HepG2 (cell line): ENCODE measurements around the gene ARMC2. TPM values are rescaled to one million over a fixed set of nuclear protein-coding genes. Genes with fewer than 3 reads are reported as not detected.

Source experiments
- ATAC-seq: fragments of 200-7000 bp; cut with Tn5 transposase; 3 replicates; pipeline ENCODE4 v1.9.1; 2020; ENCODE audit warnings: mild to moderate bottlenecking, moderate library complexity
- BruUV-seq: library from RNA; stranded (reverse); fragments of 400-500 nt; replicated peaks from 2 replicates; lab custom pipeline; 2021; lab: Mats Ljungman, UMichigan
- CTCF ChIA-PET: fragments of 300-600 bp; formaldehyde crosslinking; extraction: SDS; loops from one replicate; lab custom pipeline; 2021; ENCODE audit warnings: low total read pairs, inconsistent platforms, low intra/inter-chr PET ratio; lab: Yijun Ruan, JAX
- POLR2A ChIA-PET: fragments of 350-600 bp; sonication (Branson Sonifier 250); formaldehyde crosslinking; loops from one replicate; lab custom pipeline; 2020; ENCODE audit warnings: antibody characterized with exemption, inconsistent platforms; lab: Yijun Ruan, JAX
- DNase-seq: peaks from one replicate; pipeline ENCODE4 v3.0.0-alpha.2; 2015; ENCODE audit warnings: low spot score
- FAIRE-seq: peaks from 3 replicates; lab custom pipeline; 2011; peaks lifted over from hg19 to GRCh38; lab: Jason Lieb, UNC
- H2AFZ ChIP-seq: one replicate; pipeline ENCODE4 v1.6.1; 2011; ENCODE audit warnings: low read length, inconsistent platforms
- H3K27ac ChIP-seq: fragments of 300-600 bp; 3 replicates; pipeline ENCODE4 v1.8.0; 2011; ENCODE audit warnings: mixed run types, mild to moderate bottlenecking, mixed read lengths, low read length, inconsistent platforms; ENCODE audit not compliant: insufficient read depth; ENCODE audit errors: extremely low read length
- H3K27me3 ChIP-seq, 2 experiments: fragments of 200-600 bp in 1 of 2; 2 replicates in 1 of 2; 3 replicates in 1 of 2; pipeline versions ENCODE4 v1.6.0 to v1.8.0; 2011; ENCODE audit warnings: low read length in 2 of 2, mild to moderate bottlenecking in 2 of 2, moderate library complexity in 2 of 2, inconsistent platforms in 1 of 2; ENCODE audit not compliant: insufficient read depth in 2 of 2, control insufficient read depth in 1 of 2
- H3K36me3 ChIP-seq, 2 experiments: fragments of 200-600 bp in 1 of 2; replicated peaks in 1 of 2; 2 replicates in 1 of 2; 3 replicates in 1 of 2; pipeline versions ENCODE4 v1.5.1 to v1.8.0; 2011; ENCODE audit warnings: low read length in 2 of 2, inconsistent platforms in 1 of 2; ENCODE audit not compliant: insufficient read depth in 2 of 2, control insufficient read depth in 1 of 2
- H3K4me1 ChIP-seq: 2 replicates; pipeline ENCODE4 v1.5.1; 2012; ENCODE audit warnings: low read length, inconsistent platforms; ENCODE audit not compliant: insufficient read depth
- H3K4me2 ChIP-seq: 2 replicates; pipeline ENCODE4 v1.6.0; 2011; ENCODE audit warnings: low read depth, low read length, inconsistent platforms
- H3K4me3 ChIP-seq, 3 experiments: fragments of 200-600 bp in 1 of 3; sonication (generic), shearing (Covaris generic) in 1 of 3; replicated peaks in 1 of 3; 2 replicates each; pipeline ENCODE4 v1.5.1; 2011 to 2016; ENCODE audit warnings: low read length in 3 of 3, inconsistent platforms in 2 of 3, low read depth in 2 of 3, mild to moderate bottlenecking in 2 of 3, control low read depth in 1 of 3, mixed read lengths in 1 of 3; ENCODE audit not compliant: insufficient read depth in 1 of 3
- H3K79me2 ChIP-seq: one replicate; pipeline ENCODE4 v1.6.1; 2011; ENCODE audit warnings: low read length, inconsistent platforms; ENCODE audit not compliant: insufficient read depth
- H3K9ac ChIP-seq: 2 replicates; pipeline ENCODE4 v1.6.0; 2011; ENCODE audit warnings: mild to moderate bottlenecking, low read depth, low read length, inconsistent platforms; ENCODE audit not compliant: insufficient read depth
- H3K9me3 ChIP-seq: 2 replicates; pipeline ENCODE4 v1.5.1; 2012; ENCODE audit warnings: mild to moderate bottlenecking, low read length
- H4K20me1 ChIP-seq: 2 replicates; pipeline ENCODE4 v1.6.0; 2011; ENCODE audit warnings: inconsistent platforms, mild to moderate bottlenecking, low read length, moderate library complexity; ENCODE audit not compliant: insufficient read depth
- CSRNP1 ChIP-seq: sonication (generic); formaldehyde crosslinking; IDR thresholded peaks from 2 replicates; pipeline ENCODE4 v1.8.1; 2023; ENCODE audit warnings: mild to moderate bottlenecking, missing genetic modification reagents
- FOXP1 ChIP-seq, 2 experiments: fragments of 450-650 bp in 1 of 2; IDR thresholded peaks; 2 replicates each; pipeline ENCODE4 v1.6.1; 2017 to 2018; ENCODE audit warnings: antibody characterized with exemption in 1 of 2
- GPBP1L1 ChIP-seq: sonication (generic); formaldehyde crosslinking; IDR thresholded peaks from 2 replicates; pipeline ENCODE4 v1.5.0; 2020; ENCODE audit warnings: mild to moderate bottlenecking, missing genetic modification reagents
- POLR2AphosphoS5 ChIP-seq: IDR thresholded peaks from 2 replicates; pipeline ENCODE4 v1.6.1; 2012; ENCODE audit warnings: low read depth, low read length
- SAP130 ChIP-seq: IDR thresholded peaks from 2 replicates; pipeline ENCODE4 v1.6.1; 2016; ENCODE audit warnings: low read depth
- SNAI1 ChIP-seq: sonication (generic); formaldehyde crosslinking; IDR thresholded peaks from 2 replicates; pipeline ENCODE4 v1.5.0; 2020; ENCODE audit warnings: mild to moderate bottlenecking, missing genetic modification reagents, borderline replicate concordance
- SSRP1 ChIP-seq: IDR thresholded peaks from 2 replicates; pipeline ENCODE4 v1.6.1; 2016; ENCODE audit warnings: control low read depth
- TEF ChIP-seq: sonication (generic); formaldehyde crosslinking; IDR thresholded peaks from 2 replicates; pipeline ENCODE4 v1.5.0; 2020; ENCODE audit warnings: missing genetic modification reagents
- TFE3 ChIP-seq: IDR thresholded peaks from 2 replicates; pipeline ENCODE4 v1.6.1; 2016
- THAP9 ChIP-seq: sonication (generic); formaldehyde crosslinking; IDR thresholded peaks from 2 replicates; pipeline ENCODE4; 2020; ENCODE audit warnings: missing genetic modification reagents, mild to moderate bottlenecking, borderline replicate concordance
- ZBTB1 ChIP-seq: sonication (generic); formaldehyde crosslinking; IDR thresholded peaks from 2 replicates; pipeline ENCODE4 v1.4.0; 2020; ENCODE audit warnings: missing genetic modification reagents, borderline replicate concordance
- ZFP90 ChIP-seq: sonication (generic); formaldehyde crosslinking; IDR thresholded peaks from 2 replicates; pipeline ENCODE4 v1.8.0; 2022; ENCODE audit warnings: missing genetic modification reagents, mild to moderate bottlenecking, inconsistent platforms, borderline replicate concordance
- ZNF652 ChIP-seq: IDR thresholded peaks from 2 replicates; pipeline ENCODE4 v1.6.1; 2016; ENCODE audit warnings: low read depth, borderline replicate concordance
- ZNF670 ChIP-seq: sonication (generic); formaldehyde crosslinking; IDR thresholded peaks from 2 replicates; pipeline ENCODE4 v1.8.0; 2022; ENCODE audit warnings: mild to moderate bottlenecking, missing genetic modification reagents, borderline replicate concordance
- ZNF839 ChIP-seq: sonication (generic); formaldehyde crosslinking; IDR thresholded peaks from 2 replicates; pipeline ENCODE4 v1.4.0; 2020; ENCODE audit warnings: missing genetic modification reagents, mild to moderate bottlenecking, borderline replicate concordance
- WGBS: methylation state at CpG from one replicate; pipeline ENCODE4 v1.1.6; 2017; ENCODE audit warnings: low lambda C conversion rate; 5-methylcytosine and 5-hydroxymethylcytosine counted together
- in situ Hi-C: cut with HindIII; loops from 2 replicates; pipeline ENCODE4 v1.10.0; 2017; ENCODE audit warnings: low pct_unique_long_range_greater_than_20kb; ENCODE audit not compliant: extremely low pct_ligation_motif_present
- intact Hi-C: fragments of 100-400 bp; cut with micrococcal nuclease; formaldehyde crosslinking; loops from one replicate; pipeline ENCODE4 v1.10.0; 2022; ENCODE audit not compliant: unreplicated experiment
- polyA plus RNA-seq, 8 experiments: library from polyadenylated mRNA; depleted of rRNA in 3 of 8; stranded (reverse) in 7 of 8; unstranded in 1 of 8; fragments of >200 nt; fragmentation: Illumina TruSeq in 4 of 8; extraction: Trizol in 4 of 8; gene quantifications; 2 replicates each; pipeline versions ENCODE4 v1.2.1 to v1.2.3, GENCODE V29; 2011 to 2016; ENCODE audit warnings: low read depth in 4 of 8, missing spikeins in 1 of 8, mixed read lengths in 1 of 8; ENCODE audit not compliant: insufficient read depth in 1 of 8
- total RNA-seq, 5 experiments: library from RNA; depleted of rRNA; stranded (reverse); fragments of >200 nt; fragmentation: Illumina TruSeq; extraction: Trizol; gene quantifications; 2 replicates each; pipeline ENCODE4 v1.2.3, GENCODE V29; 2016; ENCODE audit warnings: low read depth in 1 of 5

The ARMC2 gene
- total and polyA plus RNA-seq, 2 of the 13 experiments (the other 11 are each of a cell fraction or from before 2014, with no cell fraction given) = 1.4 to 3.2 TPM

GRCh38 chr6:108820006-108820405, 28.2 kb upstream of the ARMC2 start:
- Histone ChIP-seq H3K9ac (no peak overlapping the region), H3K79me2 (no peaks in the 10 kb centered on the region), H3K4me1 (no peaks in the 10 kb centered on the region), H3K27ac (no peak overlapping the region), H3K4me2 (no peak overlapping the region), H3K36me3 (no peaks in the 10 kb centered on the region), H4K20me1 (no peaks in the 10 kb centered on the region), H3K9me3 (peaks cover 5% of the 10 kb centered on the region; the same call in 1 of the 2 replicates), H3K4me3 (no peak overlapping the region), H3K27me3 (no peaks in the 10 kb centered on the region; a peak in 2 of 5 replicates), H2AFZ (no peak overlapping the region)
- CTCF ChIA-PET = no interaction called here
- in situ Hi-C loops = no loop called here
- BruUV-seq = no TSS peak
- ATAC-seq (no peak), DNase-seq (no peak), FAIRE-seq (no peak)
- intact Hi-C loops = no loop called here
- POLR2A ChIA-PET = no interaction called here
- 6% methylated on average over 3 of the region's 3 CpGs for WGBS
- no peak for TF ChIP-seq TFE3 (CRISPR knock-in tag)
- TF ChIP-seq FOXP1 (IDR thresholded peaks at IDR 0.05) = no peak
- TF ChIP-seq FOXP1 (CRISPR knock-in tag; IDR thresholded peaks at IDR 0.05) = no peak
- TF ChIP-seq SAP130 = no peak
- no peak for TF ChIP-seq SNAI1
- no peak for TF ChIP-seq SSRP1 (CRISPR knock-in tag)
- TF ChIP-seq GPBP1L1 = no peak
- no peak for TF ChIP-seq CSRNP1 (CRISPR knock-in tag)
- no peak for TF ChIP-seq ZNF670 (CRISPR knock-in tag)
- no peak for TF ChIP-seq THAP9 (CRISPR knock-in tag)
- no peak for TF ChIP-seq ZBTB1 (CRISPR knock-in tag)
- TF ChIP-seq ZFP90 (CRISPR knock-in tag) = no peak
- no peak for TF ChIP-seq TEF (CRISPR knock-in tag)
- no peak for TF ChIP-seq ZNF652 (CRISPR knock-in tag)
- no peak for TF ChIP-seq POLR2AphosphoS5
- TF ChIP-seq ZNF839 (CRISPR knock-in tag) = no peak
